HG03060 (cell line): ENCODE results near the gene DAB2IP.

Experiments used
- ATAC-seq: cut with Tn5 transposase; IDR thresholded peaks from one replicate; pipeline ENCODE4 v1.9.1; 2021; ENCODE audit warnings: low read depth, moderate number of reproducible peaks; ENCODE audit not compliant: unreplicated experiment

The DAB2IP gene

GRCh38 chr9:121812159-121812735 is 160.8 kb downstream of the DAB2IP start:
- no peak for ATAC-seq

GRCh38 chr9:121813519-121814210 is 162.2 kb downstream of the DAB2IP start:
- ATAC-seq, result no peak

GRCh38 chr9:121814594-121814993 is 163.2 kb downstream of the DAB2IP start:
- no peak for ATAC-seq

DNA sequence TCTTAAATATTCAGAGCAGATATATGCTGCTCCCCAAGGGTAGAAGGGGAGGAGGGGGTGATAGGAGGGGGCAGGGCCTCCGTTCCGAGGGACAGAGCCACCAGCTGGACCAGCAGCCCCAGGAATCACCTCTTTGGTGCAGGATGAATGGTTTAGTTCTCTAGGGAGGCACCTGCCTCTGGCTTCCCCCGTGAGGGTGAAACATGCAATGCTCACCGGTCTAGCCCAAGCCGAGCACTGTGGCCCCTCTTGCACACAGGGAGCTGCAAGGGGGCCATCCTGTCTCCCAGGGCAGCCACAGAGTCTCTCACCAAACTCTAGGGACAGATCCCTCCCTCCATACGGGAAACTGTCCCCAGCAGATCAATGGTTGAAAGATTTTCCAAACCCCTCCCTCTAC is 163.7 kb downstream of the DAB2IP start:
- no peak for ATAC-seq

DNA sequence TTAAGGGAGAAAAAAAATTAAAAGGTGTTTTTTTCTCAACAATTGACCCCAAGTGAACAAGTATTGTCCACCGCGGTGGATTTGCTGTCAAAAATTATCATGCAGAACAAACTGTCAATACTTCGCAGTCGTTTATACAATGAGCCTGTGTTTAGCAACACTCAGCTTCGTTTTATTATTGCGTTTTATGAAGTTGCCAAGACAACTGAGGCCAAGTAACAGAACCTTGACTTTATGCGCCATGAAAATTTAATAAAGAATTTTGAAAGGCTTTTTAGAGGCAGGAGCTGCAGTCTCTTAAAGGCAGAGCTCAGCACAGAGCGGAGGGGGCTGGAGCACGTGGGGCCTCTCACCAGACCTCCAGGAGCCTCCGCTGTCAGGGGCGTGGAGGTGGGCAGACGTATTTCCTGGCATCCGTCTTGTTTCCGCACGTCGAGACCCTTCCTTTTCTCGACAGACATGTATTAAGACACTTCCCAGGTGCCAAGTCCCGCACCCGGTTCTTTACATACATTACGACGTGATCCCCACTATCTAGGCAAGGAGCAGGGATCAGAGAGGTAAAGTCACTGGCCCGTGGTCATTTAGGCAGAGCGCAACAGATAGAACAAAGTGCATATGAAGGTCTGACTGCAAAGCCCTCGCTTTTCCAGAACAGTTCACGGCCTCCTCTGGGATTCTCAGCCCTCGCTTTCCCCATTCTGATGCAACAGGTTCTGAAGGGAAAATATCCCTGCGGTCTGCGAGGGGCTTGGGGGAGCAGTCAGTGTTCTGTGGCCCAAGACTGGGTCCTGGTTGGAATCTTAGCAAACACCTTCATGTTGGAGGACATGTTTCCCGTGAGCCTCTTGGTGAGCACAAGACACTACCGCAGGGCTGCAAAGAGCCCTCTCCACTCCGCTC is 164.4 kb downstream of the DAB2IP start:
- ATAC-seq, result no peak

GRCh38 chr9:121816449-121816817 is 165.0 kb downstream of the DAB2IP start:
- ATAC-seq, result no peak

GRCh38 chr9:121816845-121817450 is 165.5 kb downstream of the DAB2IP start:
- ATAC-seq, result no peak

GRCh38 chr9:121817476-121817875 is 166.0 kb downstream of the DAB2IP start:
- ATAC-seq, result no peak

- ATAC-seq, result no peak
Observed at GRCh38 chr9:121818016-121818661, 166.7 kb downstream of the DAB2IP start.

- no peak for ATAC-seq
Observed at GRCh38 chr9:121818841-121819427, 167.5 kb downstream of the DAB2IP start.

- ATAC-seq, result no peak
Observed at GRCh38 chr9:121819428-121820231, 168.2 kb downstream of the DAB2IP start.

GRCh38 chr9:121820286-121821005 is 169.0 kb downstream of the DAB2IP start:
- ATAC-seq, result no peak

- ATAC-seq, result no peak
Observed at GRCh38 chr9:121821326-121821725, 169.9 kb downstream of the DAB2IP start.

DNA sequence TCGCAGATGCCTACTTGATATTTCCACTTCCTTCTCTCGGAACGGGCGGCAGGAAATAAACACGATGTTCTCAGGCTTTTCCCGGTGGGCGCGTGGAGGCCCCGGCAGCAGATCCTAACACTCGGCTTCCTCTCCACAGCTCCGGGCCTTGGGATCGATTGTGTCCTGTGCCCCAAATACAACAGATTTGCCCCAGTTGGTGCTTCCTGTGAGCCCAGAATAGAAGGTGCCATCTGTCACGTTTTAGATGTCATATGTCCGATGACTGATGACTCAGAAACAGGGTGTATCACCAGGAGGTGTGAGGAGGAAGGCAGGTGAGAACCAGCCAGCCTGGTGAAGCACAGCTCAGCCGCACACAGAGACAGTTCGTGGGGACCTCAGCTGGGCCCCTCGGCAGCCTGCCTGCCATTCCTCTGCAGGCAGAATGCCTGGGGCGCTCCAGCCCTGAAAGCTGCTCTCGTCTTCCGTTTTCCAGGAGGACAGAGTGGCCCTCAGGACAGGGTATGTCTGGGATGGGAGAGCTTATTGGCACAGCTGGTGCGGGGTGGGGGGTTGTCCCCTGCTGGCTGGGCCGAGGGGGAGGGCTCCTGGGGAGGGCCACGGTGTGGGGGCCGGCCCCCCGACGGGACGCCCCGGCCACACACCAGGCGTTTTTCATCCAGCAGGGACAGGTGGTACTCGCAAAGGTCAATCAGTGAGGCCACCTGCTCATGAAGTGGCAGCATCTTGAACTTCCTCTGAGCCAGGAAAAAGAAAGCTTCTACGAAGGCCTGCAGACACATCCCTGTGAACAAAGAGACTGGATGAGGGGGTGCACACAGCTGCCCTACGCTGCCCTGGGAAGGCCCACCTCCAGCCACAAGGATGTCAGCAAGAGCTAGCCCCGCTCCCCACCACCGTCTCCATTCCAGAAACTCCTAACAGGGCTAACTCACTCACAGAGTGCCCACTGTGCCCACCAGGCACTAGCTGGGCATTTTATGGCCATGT is 171.0 kb downstream of the DAB2IP start:
- no peak for ATAC-seq

- no peak for ATAC-seq
Observed at GRCh38 chr9:121823451-121824169, 172.2 kb downstream of the DAB2IP start.

- no peak for ATAC-seq
Observed at GRCh38 chr9:121824651-121825030, 173.2 kb downstream of the DAB2IP start.
